Measurements from ENCODE around the gene OR2V2. TPM values are rescaled to one million over a fixed set of nuclear protein-coding genes. Genes with fewer than 3 reads are reported as not detected.

Gene OR2V2
- total RNA-seq, 4 donors from 2014 or later: not detected

- Histone ChIP-seq H3K4me3 (no peak overlapping the region), H3K36me3 (peaks cover 5% of the 10 kb centered on the region), H3K27me3 (no peaks in the 10 kb centered on the region), H3K27ac (no peak overlapping the region), H3K4me1 (peaks cover 18% of the 10 kb centered on the region), H3K9me3 (no peaks in the 10 kb centered on the region)
- no peak for TF ChIP-seq POLR2AphosphoS5 (IDR thresholded peaks at IDR 0.05)
- no peak for TF ChIP-seq POLR2A (IDR thresholded peaks at IDR 0.05)
- no peak for TF ChIP-seq EP300 (IDR thresholded peaks at IDR 0.05)
- no peak for TF ChIP-seq CTCF (IDR thresholded peaks at IDR 0.05)
- WGBS: 80% methylated on average over 18 of the region's 21 CpGs
- DNase-seq (ENCODE audit: low spot score in 2 of 2): no peak
Observed at GRCh38 chr5:181194489-181195248, 47.3 kb downstream of the OR2V2 start.

- peaks cover 5% of the 10 kb centered on the region for H3K36me3 ChIP-seq
- H3K4me3 ChIP-seq: no peak overlapping the region
- no peak for DNase-seq (ENCODE audit: low spot score in 2 of 2)
- no peak for TF ChIP-seq POLR2A (IDR thresholded peaks at IDR 0.05)
- TF ChIP-seq POLR2AphosphoS5 (IDR thresholded peaks at IDR 0.05): no peak
- no peak for TF ChIP-seq EP300 (IDR thresholded peaks at IDR 0.05)
- TF ChIP-seq CTCF (IDR thresholded peaks at IDR 0.05): no peak
- H3K9me3 ChIP-seq: no peaks in the 10 kb centered on the region
- 83% methylated on average over 8 of the region's 45 CpGs for WGBS
- no peaks in the 10 kb centered on the region for H3K27me3 ChIP-seq
- no peak overlapping the region for H3K27ac ChIP-seq
- H3K4me1 ChIP-seq: peaks cover 12% of the 10 kb centered on the region
Observed at GRCh38 chr5:181195249-181195761, 47.9 kb downstream of the OR2V2 start.

GRCh38 chr5:181197326-181197951 lies 50.1 kb downstream of the OR2V2 start:
- TF ChIP-seq POLR2AphosphoS5 (IDR thresholded peaks at IDR 0.05): no peak
- TF ChIP-seq POLR2A (IDR thresholded peaks at IDR 0.05): no peak
- no peak for TF ChIP-seq CTCF (IDR thresholded peaks at IDR 0.05)
- TF ChIP-seq EP300 (IDR thresholded peaks at IDR 0.05): no peak
- Histone ChIP-seq H3K4me3 (no peak overlapping the region), H3K36me3 (peaks cover 5% of the 10 kb centered on the region), H3K9me3 (no peaks in the 10 kb centered on the region), H3K27me3 (no peaks in the 10 kb centered on the region), H3K4me1 (peaks cover 5% of the 10 kb centered on the region), H3K27ac (no peak overlapping the region)
- DNase-seq (ENCODE audit: low spot score in 2 of 2): no peak
- WGBS: 80% methylated on average over 8 of the region's 8 CpGs

DNA sequence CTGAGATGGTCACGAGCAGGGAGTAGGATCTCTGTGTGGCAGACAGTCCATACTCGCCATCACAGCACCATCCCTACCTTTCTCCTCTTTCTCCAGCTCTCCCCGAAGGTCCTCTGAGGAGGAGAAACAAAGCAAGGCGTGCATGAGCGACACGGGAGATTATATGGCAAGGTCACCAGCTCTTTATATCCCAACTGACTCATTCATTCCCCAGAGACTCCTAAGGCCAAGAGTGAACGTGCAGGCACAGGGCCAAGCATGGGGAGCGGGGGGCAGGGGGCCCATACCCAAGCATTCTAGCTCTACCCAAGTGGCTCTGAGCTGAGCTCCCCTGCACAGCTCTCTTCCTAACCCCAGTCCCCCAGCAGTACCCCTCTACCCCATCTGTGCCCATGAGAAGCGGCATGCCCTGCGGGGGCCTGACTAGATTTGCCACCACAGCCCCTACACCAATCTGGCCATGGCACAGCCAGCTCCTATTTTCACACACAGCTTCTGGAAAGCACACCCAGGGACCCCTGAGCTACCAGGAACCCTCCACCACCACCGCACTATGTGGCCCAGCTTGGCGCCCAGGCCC lies 50.8 kb downstream of the OR2V2 start:
- DNase-seq (ENCODE audit: low spot score in 2 of 2): no peak
- Histone ChIP-seq H3K4me1 (peaks cover 6% of the 10 kb centered on the region), H3K27ac (no peak overlapping the region), H3K27me3 (no peaks in the 10 kb centered on the region), H3K9me3 (no peaks in the 10 kb centered on the region), H3K4me3 (no peak overlapping the region), H3K36me3 (peaks cover 5% of the 10 kb centered on the region)
- WGBS: 77% methylated on average over 9 of the region's 12 CpGs
- TF ChIP-seq EP300 (IDR thresholded peaks at IDR 0.05) (no peak), POLR2AphosphoS5 (IDR thresholded peaks at IDR 0.05) (no peak), CTCF (IDR thresholded peaks at IDR 0.05) (no peak), POLR2A (IDR thresholded peaks at IDR 0.05) (no peak)
